SK-N-SH (cell line): Measurements from ENCODE around the gene TIGD7. TPM values are rescaled to one million over a fixed set of nuclear protein-coding genes. Genes with fewer than 3 reads are reported as not detected.

Source experiments
- CTCF ChIA-PET: fragments of 300-600, 350-600 bp; formaldehyde crosslinking; extraction: SDS; loops from one replicate; lab custom pipeline; 2021; lab: Yijun Ruan, JAX
- POLR2A ChIA-PET: fragments of 350-600 bp; sonication (Branson Sonifier 250); formaldehyde crosslinking; extraction: SDS; loops from one replicate; lab custom pipeline; 2020; ENCODE audit warnings: antibody characterized with exemption, inconsistent platforms; lab: Yijun Ruan, JAX
- DNase-seq: peaks from one replicate; pipeline ENCODE4 v3.0.0; 2012
- H2AFZ ChIP-seq: fragments of 200-600 bp; sonication (generic); 2 replicates; pipeline ENCODE4 v1.8.1; 2016; ENCODE audit warnings: antibody characterized with exemption, mild to moderate bottlenecking, low read depth
- H3F3A ChIP-seq: fragments of 200-600 bp; sonication (generic); replicated peaks from 2 replicates; pipeline ENCODE3; 2016; ENCODE audit warnings: antibody characterized with exemption, mild to moderate bottlenecking; ENCODE audit not compliant: insufficient read depth
- H3K27ac ChIP-seq, 2 experiments: fragments of 200-500 bp in 1 of 2; fragments of 200-600 bp in 1 of 2; sonication (Bioruptor generic) in 1 of 2; sonication (generic), shearing (Covaris generic) in 1 of 2; 2 replicates each; pipeline versions ENCODE4 v1.5.1 to v1.6.1; 2014 to 2016; ENCODE audit warnings: low read depth in 2 of 2, inconsistent platforms in 1 of 2, low read length in 1 of 2, mild to moderate bottlenecking in 1 of 2, mixed read lengths in 1 of 2
- H3K27me3 ChIP-seq: fragments of 200-600 bp; sonication (generic), shearing (Covaris generic); 2 replicates; pipeline ENCODE4 v1.6.1; 2016; ENCODE audit warnings: mixed run types; ENCODE audit not compliant: insufficient read depth
- H3K36me3 ChIP-seq, 2 experiments: fragments of 200-500 bp in 1 of 2; fragments of 200-600 bp in 1 of 2; sonication (Bioruptor generic) in 1 of 2; sonication (generic) in 1 of 2; replicated peaks in 1 of 2; 2 replicates each; pipeline versions ENCODE3 to v1.5.1; 2014 to 2016; ENCODE audit warnings: low read length in 1 of 2, mild to moderate bottlenecking in 1 of 2; ENCODE audit not compliant: insufficient read depth in 2 of 2, control insufficient read depth in 1 of 2
- H3K4me1 ChIP-seq, 2 experiments: fragments of 200-500 bp in 1 of 2; fragments of 200-600 bp in 1 of 2; sonication (Bioruptor generic) in 1 of 2; sonication (generic), shearing (Covaris generic) in 1 of 2; 2 replicates each; pipeline versions ENCODE4 v1.5.1 to v1.6.1; 2014 to 2016; ENCODE audit warnings: low read depth in 1 of 2, low read length in 1 of 2, mixed run types in 1 of 2; ENCODE audit not compliant: insufficient read depth in 2 of 2, control insufficient read depth in 1 of 2
- H3K4me2 ChIP-seq: fragments of 200-600 bp; sonication (generic), shearing (Covaris generic); 2 replicates; pipeline ENCODE4 v1.6.1; 2017; ENCODE audit warnings: mixed run types
- H3K4me3 ChIP-seq, 2 experiments: fragments of 200-500 bp in 1 of 2; fragments of 200-600 bp in 1 of 2; sonication (Bioruptor generic) in 1 of 2; sonication (generic), shearing (Covaris generic) in 1 of 2; 2 replicates each; pipeline versions ENCODE4 v1.5.1 to v1.8.1; 2014 to 2016; ENCODE audit warnings: low read depth in 2 of 2, inconsistent platforms in 1 of 2, low read length in 1 of 2, mild to moderate bottlenecking in 1 of 2, mixed read lengths in 1 of 2, moderate library complexity in 1 of 2
- H3K79me2 ChIP-seq: fragments of 200-600 bp; sonication (generic); 2 replicates; pipeline ENCODE4 v1.8.1; 2017; ENCODE audit warnings: mild to moderate bottlenecking; ENCODE audit not compliant: insufficient read depth
- H3K9ac ChIP-seq: fragments of 200-600 bp; sonication (generic); 2 replicates; pipeline ENCODE4 v1.6.1; 2017; ENCODE audit warnings: mixed run types
- H3K9me2 ChIP-seq: fragments of 200-600 bp; sonication (generic); 2 replicates; pipeline ENCODE4 v1.6.1; 2017; ENCODE audit warnings: mixed run types
- H3K9me3 ChIP-seq: fragments of 200-600 bp; sonication (generic); 2 replicates; pipeline ENCODE4 v1.6.1; 2017; ENCODE audit warnings: mixed run types, mild to moderate bottlenecking, moderate library complexity
- H4K20me1 ChIP-seq: fragments of 200-600 bp; sonication (generic); 2 replicates; pipeline ENCODE4 v1.6.1; 2017; ENCODE audit warnings: mild to moderate bottlenecking, mixed run types; ENCODE audit not compliant: insufficient read depth
- ELF1 ChIP-seq: IDR thresholded peaks from 2 replicates; pipeline ENCODE4 v1.4.0; 2012
- EP300 ChIP-seq, 2 experiments: IDR thresholded peaks; 2 replicates each; pipeline versions ENCODE4 v1.4.0 to v1.6.1; 2012; ENCODE audit warnings: borderline replicate concordance in 1 of 2, low read depth in 1 of 2, low read length in 1 of 2
- FOXJ3 ChIP-seq: sonication (generic); formaldehyde crosslinking; IDR thresholded peaks from 2 replicates; pipeline ENCODE4 v1.5.1; 2020; ENCODE audit warnings: mild to moderate bottlenecking, missing genetic modification reagents
- FOXM1 ChIP-seq: IDR thresholded peaks from 2 replicates; pipeline ENCODE4 v1.4.0; 2012; ENCODE audit warnings: low read depth, mild to moderate bottlenecking
- GABPA ChIP-seq: IDR thresholded peaks from 2 replicates; pipeline ENCODE4 v1.4.0; 2012; ENCODE audit warnings: low read depth, mild to moderate bottlenecking
- GATA2 ChIP-seq: sonication (generic); formaldehyde crosslinking; IDR thresholded peaks from 2 replicates; pipeline ENCODE4 v1.5.0; 2020; ENCODE audit warnings: mild to moderate bottlenecking, missing genetic modification reagents
- MEF2A ChIP-seq: IDR thresholded peaks from 2 replicates; pipeline ENCODE4 v1.4.0; 2012; ENCODE audit warnings: low read depth, borderline replicate concordance
- MXI1 ChIP-seq: IDR thresholded peaks from 2 replicates; pipeline ENCODE4 v1.6.1; 2012; ENCODE audit warnings: mild to moderate bottlenecking, low read depth, low read length, improper control_type of control experiment
- NFIC ChIP-seq: IDR thresholded peaks from 2 replicates; pipeline ENCODE4 v1.4.0; 2012; ENCODE audit warnings: borderline replicate concordance
- NRF1 ChIP-seq: IDR thresholded peaks from 2 replicates; pipeline ENCODE4 v1.6.1; 2012; ENCODE audit warnings: low read depth, mild to moderate bottlenecking, low read length
- POLR2AphosphoS5 ChIP-seq: IDR thresholded peaks from 2 replicates; pipeline ENCODE4 v1.6.1; 2012; ENCODE audit warnings: low read depth, low read length
- RAD21 ChIP-seq: IDR thresholded peaks from 2 replicates; pipeline ENCODE4 v1.6.1; 2012; ENCODE audit warnings: mild to moderate bottlenecking, low read length
- SIN3A ChIP-seq: IDR thresholded peaks from 2 replicates; pipeline ENCODE4 v1.6.1; 2012; ENCODE audit warnings: low read depth, mild to moderate bottlenecking, low read length, moderate library complexity, borderline replicate concordance
- SMC3 ChIP-seq: IDR thresholded peaks from 2 replicates; pipeline ENCODE4 v1.6.1; 2012; ENCODE audit warnings: low read depth, low read length, improper control_type of control experiment
- TCF12 ChIP-seq: IDR thresholded peaks from 2 replicates; pipeline ENCODE4 v1.4.0; 2012
- YY1 ChIP-seq: IDR thresholded peaks from 2 replicates; pipeline ENCODE4 v1.4.0; 2012; ENCODE audit warnings: low read depth, mild to moderate bottlenecking
- WGBS: methylation state at CpG from one replicate; pipeline ENCODE4 v1.1.6; 2017; ENCODE audit warnings: low lambda C conversion rate; 5-methylcytosine and 5-hydroxymethylcytosine counted together
- polyA plus RNA-seq, 3 experiments: library from polyadenylated mRNA; depleted of rRNA; stranded (reverse); fragments of >200 nt; gene quantifications; 2 replicates each; pipeline ENCODE4 v1.2.3, GENCODE V29; 2012
- TF ChIP-seq, protein P1 (sequence below): IDR thresholded peaks from 2 replicates; pipeline ENCODE4 v1.4.0; 2012; ENCODE audit warnings: low read depth
- TF ChIP-seq, protein P2 (sequence below): IDR thresholded peaks from 2 replicates; pipeline ENCODE4 v1.4.0; 2012; ENCODE audit warnings: low read depth, borderline replicate concordance
- TF ChIP-seq, protein P3 (sequence below): fragments of 150-350 bp; IDR thresholded peaks from 2 replicates; pipeline ENCODE4 v1.6.1; 2017; ENCODE audit warnings: antibody characterized with exemption, low read length, low read depth, borderline replicate concordance
- TF ChIP-seq, protein P4 (sequence below): fragments of 200-600 bp; sonication (generic); IDR thresholded peaks from 2 replicates; pipeline ENCODE4 v1.6.1; 2017; ENCODE audit warnings: antibody characterized with exemption, mild to moderate bottlenecking, moderate library complexity

TIGD7 gene
- polyA plus RNA-seq, 1 of the 3 experiments (the other 2 are of a cell fraction), result 1.2 TPM

DNA sequence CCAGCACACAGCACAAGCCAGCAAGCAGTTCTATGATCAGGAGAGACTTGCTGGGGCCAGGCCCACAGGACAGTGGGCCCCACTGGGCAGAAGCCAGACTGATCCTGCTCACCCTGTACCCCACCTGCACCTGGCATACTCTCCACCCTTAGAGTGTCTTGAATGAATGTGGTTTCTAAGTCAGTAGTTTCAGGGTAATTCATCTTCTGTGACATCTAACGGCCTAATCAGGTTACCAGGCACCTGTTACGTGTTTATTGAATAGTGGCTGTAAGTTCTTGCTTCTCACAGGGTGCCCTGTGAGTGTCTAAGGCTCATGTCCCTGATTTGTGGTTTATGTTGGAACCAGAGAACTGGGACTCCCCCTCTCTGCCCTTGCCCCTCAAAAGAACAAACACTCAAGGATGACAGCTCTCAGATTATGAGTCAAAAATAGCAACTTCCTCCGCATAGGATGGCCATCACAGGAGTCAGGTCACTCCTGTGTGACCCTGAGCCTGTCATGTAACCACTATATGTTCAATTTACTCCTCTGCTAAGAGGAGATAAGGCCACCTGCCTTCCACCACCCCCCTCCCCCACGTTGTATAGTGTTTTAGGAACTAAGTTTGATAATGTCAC is 43.4 kb upstream of the TIGD7 start:
- Histone ChIP-seq H2AFZ (no peak overlapping the region), H3K36me3 (no peaks in the 10 kb centered on the region), H3K27ac (no peak overlapping the region), H3K9ac (no peak overlapping the region), H3K9me2 (no peaks in the 10 kb centered on the region), H3K4me2 (no peak overlapping the region), H3K27me3 (peaks cover 40% of the 10 kb centered on the region), H3K9me3 (no peaks in the 10 kb centered on the region), H3K4me1 (no peaks in the 10 kb centered on the region; a peak in 1 of 4 replicates), H4K20me1 (no peaks in the 10 kb centered on the region), H3K79me2 (no peaks in the 10 kb centered on the region), H3F3A (peaks cover 4% of the 10 kb centered on the region), H3K4me3 (no peak overlapping the region)
- 14% methylated on average over 4 of the region's 4 CpGs for WGBS
- ChIA-PET CTCF (no interaction called here), POLR2A (no interaction called here)
- TF ChIP-seq FOXM1 (no peak), SMC3 (no peak), RAD21 (no peak), GATA2 (CRISPR knock-in tag) (no peak), ELF1 (no peak), EP300 (IDR thresholded peaks at IDR 0.05; ENCODE audit: borderline replicate concordance in 1 of 2, low read depth in 1 of 2, low read length in 1 of 2) (no peak), POLR2AphosphoS5 (no peak), YY1 (no peak), FOXJ3 (no peak), TCF12 (no peak), MXI1 (no peak), NRF1 (no peak), SIN3A (no peak), MEF2A (no peak), GABPA (no peak), NFIC (no peak)
- TF ChIP-seq, protein P1, sequence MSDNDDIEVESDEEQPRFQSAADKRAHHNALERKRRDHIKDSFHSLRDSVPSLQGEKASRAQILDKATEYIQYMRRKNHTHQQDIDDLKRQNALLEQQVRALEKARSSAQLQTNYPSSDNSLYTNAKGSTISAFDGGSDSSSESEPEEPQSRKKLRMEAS, result no peak
- TF ChIP-seq, protein P2, sequence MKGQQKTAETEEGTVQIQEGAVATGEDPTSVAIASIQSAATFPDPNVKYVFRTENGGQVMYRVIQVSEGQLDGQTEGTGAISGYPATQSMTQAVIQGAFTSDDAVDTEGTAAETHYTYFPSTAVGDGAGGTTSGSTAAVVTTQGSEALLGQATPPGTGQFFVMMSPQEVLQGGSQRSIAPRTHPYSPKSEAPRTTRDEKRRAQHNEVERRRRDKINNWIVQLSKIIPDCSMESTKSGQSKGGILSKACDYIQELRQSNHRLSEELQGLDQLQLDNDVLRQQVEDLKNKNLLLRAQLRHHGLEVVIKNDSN, result no peak
- TF ChIP-seq, protein P3, sequence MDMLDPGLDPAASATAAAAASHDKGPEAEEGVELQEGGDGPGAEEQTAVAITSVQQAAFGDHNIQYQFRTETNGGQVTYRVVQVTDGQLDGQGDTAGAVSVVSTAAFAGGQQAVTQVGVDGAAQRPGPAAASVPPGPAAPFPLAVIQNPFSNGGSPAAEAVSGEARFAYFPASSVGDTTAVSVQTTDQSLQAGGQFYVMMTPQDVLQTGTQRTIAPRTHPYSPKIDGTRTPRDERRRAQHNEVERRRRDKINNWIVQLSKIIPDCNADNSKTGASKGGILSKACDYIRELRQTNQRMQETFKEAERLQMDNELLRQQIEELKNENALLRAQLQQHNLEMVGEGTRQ, result no peak
- TF ChIP-seq, protein P4, sequence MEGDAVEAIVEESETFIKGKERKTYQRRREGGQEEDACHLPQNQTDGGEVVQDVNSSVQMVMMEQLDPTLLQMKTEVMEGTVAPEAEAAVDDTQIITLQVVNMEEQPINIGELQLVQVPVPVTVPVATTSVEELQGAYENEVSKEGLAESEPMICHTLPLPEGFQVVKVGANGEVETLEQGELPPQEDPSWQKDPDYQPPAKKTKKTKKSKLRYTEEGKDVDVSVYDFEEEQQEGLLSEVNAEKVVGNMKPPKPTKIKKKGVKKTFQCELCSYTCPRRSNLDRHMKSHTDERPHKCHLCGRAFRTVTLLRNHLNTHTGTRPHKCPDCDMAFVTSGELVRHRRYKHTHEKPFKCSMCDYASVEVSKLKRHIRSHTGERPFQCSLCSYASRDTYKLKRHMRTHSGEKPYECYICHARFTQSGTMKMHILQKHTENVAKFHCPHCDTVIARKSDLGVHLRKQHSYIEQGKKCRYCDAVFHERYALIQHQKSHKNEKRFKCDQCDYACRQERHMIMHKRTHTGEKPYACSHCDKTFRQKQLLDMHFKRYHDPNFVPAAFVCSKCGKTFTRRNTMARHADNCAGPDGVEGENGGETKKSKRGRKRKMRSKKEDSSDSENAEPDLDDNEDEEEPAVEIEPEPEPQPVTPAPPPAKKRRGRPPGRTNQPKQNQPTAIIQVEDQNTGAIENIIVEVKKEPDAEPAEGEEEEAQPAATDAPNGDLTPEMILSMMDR, result no peak
- no peak for DNase-seq
